Neuronal stem cell (in vitro differentiated cells): ENCODE measurements around the gene MUL1.
A peak's percentile ranks its signal among the peaks of the same experiment; 100 is the strongest.

Experiments used
- DNase-seq: peaks from one replicate; pipeline ENCODE4 v3.0.0-alpha.2; 2013; ENCODE audit warnings: low spot score
- H2AFZ ChIP-seq: one replicate; pipeline ENCODE4 v1.6.1; 2013; ENCODE audit warnings: mild to moderate bottlenecking, low read length, inconsistent platforms
- H2AK5ac ChIP-seq: 2 replicates; pipeline ENCODE4 v1.6.1; 2013; ENCODE audit warnings: low read depth, mild to moderate bottlenecking, inconsistent platforms, low read length, moderate library complexity, mixed read lengths
- H2BK120ac ChIP-seq: 2 replicates; pipeline ENCODE4 v1.6.1; 2013; ENCODE audit warnings: low read depth, mild to moderate bottlenecking, inconsistent platforms, low read length, moderate library complexity, mixed read lengths
- H2BK12ac ChIP-seq: one replicate; pipeline ENCODE4 v1.6.1; 2013; ENCODE audit warnings: low read length, inconsistent platforms
- H2BK15ac ChIP-seq: 2 replicates; pipeline ENCODE4 v1.6.1; 2013; ENCODE audit warnings: mild to moderate bottlenecking, low read length, inconsistent platforms, mixed read lengths
- H2BK5ac ChIP-seq: one replicate; pipeline ENCODE4 v1.6.1; 2013; ENCODE audit warnings: inconsistent platforms, mild to moderate bottlenecking, low read length, moderate library complexity
- H3K14ac ChIP-seq: one replicate; pipeline ENCODE4 v1.6.1; 2013; ENCODE audit warnings: low read length, inconsistent platforms
- H3K18ac ChIP-seq: 2 replicates; pipeline ENCODE4 v1.6.1; 2013; ENCODE audit warnings: low read length, inconsistent platforms
- H3K23ac ChIP-seq: 2 replicates; pipeline ENCODE4 v1.6.1; 2013; ENCODE audit warnings: low read depth, mild to moderate bottlenecking, mixed read lengths, low read length, inconsistent platforms; ENCODE audit not compliant: poor library complexity
- H3K27ac ChIP-seq: replicated peaks from 3 replicates; pipeline ENCODE4 v1.5.1; 2013; ENCODE audit warnings: low read length, inconsistent platforms
- H3K27me3 ChIP-seq, 3 experiments: 2 replicates each; pipeline ENCODE4 v1.6.1; 2013; ENCODE audit warnings: low read length in 3 of 3, mild to moderate bottlenecking in 2 of 3, inconsistent platforms in 1 of 3, low read depth in 1 of 3, mixed read lengths in 1 of 3, moderate library complexity in 1 of 3; ENCODE audit not compliant: control insufficient read depth in 3 of 3, insufficient read depth in 3 of 3
- H3K36me3 ChIP-seq, 2 donors: replicated peaks in 1 of 2; 2 replicates each; pipeline ENCODE4 v1.6.1; 2013; ENCODE audit warnings: low read length in 2 of 2; ENCODE audit not compliant: control insufficient read depth in 2 of 2, insufficient read depth in 2 of 2
- H3K4ac ChIP-seq: 2 replicates; pipeline ENCODE4 v1.6.1; 2013; ENCODE audit warnings: inconsistent platforms, mild to moderate bottlenecking, low read length, moderate library complexity
- H3K4me1 ChIP-seq, 2 donors: 1 replicate in 1 of 2; 2 replicates in 1 of 2; pipeline ENCODE4 v1.6.1; 2013; ENCODE audit warnings: low read length in 2 of 2, low read depth in 1 of 2; ENCODE audit not compliant: control insufficient read depth in 2 of 2, insufficient read depth in 1 of 2
- H3K4me2 ChIP-seq: one replicate; pipeline ENCODE4 v1.6.1; 2013; ENCODE audit warnings: mild to moderate bottlenecking, low read length, inconsistent platforms; ENCODE audit not compliant: insufficient read depth, poor library complexity, severe bottlenecking
- H3K4me3 ChIP-seq, 2 donors: 2 replicates each; pipeline ENCODE4 v1.5.1; 2013; ENCODE audit warnings: low read length in 2 of 2, mild to moderate bottlenecking in 2 of 2, inconsistent platforms in 1 of 2, moderate library complexity in 1 of 2
- H3K79me1 ChIP-seq: one replicate; pipeline ENCODE4 v1.6.1; 2013; ENCODE audit warnings: low read depth, mild to moderate bottlenecking, inconsistent platforms, low read length, moderate library complexity
- H3K9ac ChIP-seq: one replicate; pipeline ENCODE4 v1.6.1; 2013; ENCODE audit warnings: mild to moderate bottlenecking, low read depth, low read length, inconsistent platforms; ENCODE audit not compliant: poor library complexity
- H3K9me3 ChIP-seq, 2 donors: replicated peaks in 1 of 2; 2 replicates each; pipeline versions ENCODE3 to v1.6.1; 2013; ENCODE audit warnings: low read length in 2 of 2, mild to moderate bottlenecking in 2 of 2, inconsistent platforms in 1 of 2, low read depth in 1 of 2, mixed read lengths in 1 of 2, moderate library complexity in 1 of 2; ENCODE audit not compliant: control insufficient read depth in 2 of 2, insufficient read depth in 1 of 2
- H4K8ac ChIP-seq: one replicate; pipeline ENCODE4 v1.6.1; 2013; ENCODE audit warnings: low read depth, mild to moderate bottlenecking, inconsistent platforms, low read length, moderate library complexity
- H4K91ac ChIP-seq: one replicate; pipeline ENCODE4 v1.6.1; 2013; ENCODE audit warnings: low read length, low read depth, mild to moderate bottlenecking, inconsistent platforms; ENCODE audit not compliant: poor library complexity
- WGBS, 2 donors: extraction: QIAGEN DNeasy Blood & Tissue Kit; methylation state at CpG; one replicate each; pipeline ENCODE4 v1.1.7; 2013; ENCODE audit warnings: missing lambda C conversion rate in 2 of 2, mixed read lengths in 1 of 2; ENCODE audit not compliant: insufficient read length in 2 of 2, insufficient replicate concordance in 1 of 2; ENCODE audit errors: extremely low coverage in 2 of 2; 5-methylcytosine and 5-hydroxymethylcytosine counted together

Gene MUL1

DNA sequence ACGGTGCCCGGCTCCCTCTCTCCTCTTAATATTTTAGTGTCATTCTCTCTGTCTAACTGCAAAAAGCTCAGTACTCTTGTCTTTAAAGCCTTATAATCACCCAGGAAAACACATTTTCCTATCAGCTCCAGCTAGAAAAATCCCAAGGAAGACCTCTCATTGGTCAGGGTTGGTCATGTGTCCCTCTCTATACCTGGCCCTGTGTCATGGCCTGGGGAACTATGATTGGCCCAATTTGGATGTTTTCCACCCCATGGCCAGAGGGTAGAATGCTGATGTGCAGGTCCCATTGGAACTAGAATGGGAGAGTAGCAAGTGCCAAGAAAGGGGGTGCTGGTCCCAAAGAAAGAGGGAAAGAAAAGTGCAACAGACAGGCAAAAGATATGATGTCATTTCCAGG lies 49.2 kb downstream of the MUL1 start:
- Histone ChIP-seq H3K14ac (no peak overlapping the region), H2AK5ac (no peak overlapping the region), H3K4me3 (no peak overlapping the region), H2BK120ac (no peak overlapping the region), H2BK12ac (no peak overlapping the region), H3K4me1 (no peaks in the 10 kb centered on the region), H2BK15ac (no peak overlapping the region), H3K9me3 (peaks cover 0 to 6% of the 10 kb centered on the region in 2 donors), H2AFZ (no peak overlapping the region), H3K36me3 (no peaks in the 10 kb centered on the region), H3K4ac (no peak overlapping the region), H3K4me2 (no peak overlapping the region), H3K27me3 (peaks cover 0 to 22% (median 0%) of the 10 kb centered on the region in 3 experiments), H4K91ac (no peak overlapping the region), H3K9ac (no peak overlapping the region), H3K27ac (no peak overlapping the region), H3K23ac (no peak overlapping the region), H2BK5ac (no peak overlapping the region), H3K18ac (no peak overlapping the region), H3K79me1 (no peaks in the 10 kb centered on the region), H4K8ac (no peak overlapping the region)
- DNase-seq = no peak
- WGBS, 2 donors = no CpG with 5 or more reads among the region's 2 CpGs

DNA sequence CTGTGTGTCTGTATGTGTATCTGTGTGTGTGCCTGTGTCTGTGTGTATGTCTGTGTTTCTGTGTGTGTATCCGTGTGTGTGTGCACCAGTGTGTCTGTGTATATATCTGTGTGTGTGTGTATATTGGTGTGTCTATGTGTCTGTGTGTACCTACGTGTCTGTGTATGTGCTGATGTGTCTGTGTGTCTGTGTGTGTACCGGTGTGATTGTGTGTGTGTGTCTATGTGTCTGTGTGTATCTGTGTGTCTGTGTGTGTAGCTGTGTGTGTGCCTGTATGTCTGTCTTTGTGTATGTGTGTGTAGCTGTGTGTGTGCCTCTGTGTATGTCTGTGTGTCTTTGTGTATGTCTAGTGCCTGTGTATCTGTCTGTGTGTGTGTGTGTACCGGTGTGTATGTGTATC lies 53.9 kb downstream of the MUL1 start:
- Histone ChIP-seq H3K9ac (no peak overlapping the region), H3K36me3 (no peaks in the 10 kb centered on the region), H3K27me3 (peaks cover 0 to 17% (median 0%) of the 10 kb centered on the region in 3 experiments), H3K79me1 (no peaks in the 10 kb centered on the region), H3K4ac (no peak overlapping the region), H3K18ac (no peak overlapping the region), H2AFZ (no peak overlapping the region), H3K4me3 (peak overlapping the region in 1 of 2 donors; percentile 64), H3K27ac (no peak overlapping the region), H2BK120ac (no peak overlapping the region), H3K23ac (no peak overlapping the region), H4K91ac (peak overlapping the region; percentile 6), H2BK15ac (no peak overlapping the region), H2BK12ac (no peak overlapping the region), H2BK5ac (no peak overlapping the region), H3K14ac (no peak overlapping the region), H3K9me3 (peaks cover 0 to 3% of the 10 kb centered on the region in 2 donors), H2AK5ac (no peak overlapping the region), H4K8ac (no peak overlapping the region), H3K4me1 (peaks cover 4 to 5% of the 10 kb centered on the region in 2 donors), H3K4me2 (no peak overlapping the region)
- DNase-seq = no peak
- no CpG with 5 or more reads among the region's 4 CpGs for WGBS, 2 donors

DNA sequence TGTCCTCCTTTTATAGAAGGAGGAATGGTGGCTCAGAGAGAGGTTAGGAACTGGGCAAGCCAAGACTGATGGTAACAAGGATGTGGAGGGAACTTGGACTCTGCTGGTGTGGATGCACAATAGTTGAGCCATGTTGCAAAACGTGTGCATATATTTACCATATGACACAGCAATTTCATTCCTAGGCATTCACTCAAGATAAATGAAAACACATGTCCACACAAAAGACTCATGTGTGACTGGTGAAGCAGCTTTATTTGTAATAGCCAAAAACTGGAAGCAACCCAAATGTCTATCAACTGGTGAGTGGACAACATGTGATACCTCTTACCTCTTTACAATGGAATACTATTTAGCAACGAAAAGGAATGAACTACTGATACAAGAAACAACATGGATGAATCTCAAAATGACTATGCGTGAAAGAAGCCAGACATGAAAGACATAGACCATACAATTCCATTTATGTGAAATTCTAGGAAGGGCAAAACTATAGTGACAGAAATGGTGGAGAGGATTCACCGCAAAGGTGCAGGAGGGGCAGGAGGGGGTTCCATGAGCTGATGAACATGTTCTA lies 58.1 kb downstream of the MUL1 start:
- H2BK15ac ChIP-seq = no peak overlapping the region
- H2AFZ ChIP-seq = no peak overlapping the region
- H2BK12ac ChIP-seq = no peak overlapping the region
- H3K27me3 ChIP-seq = peaks cover 0 to 5% (median 0%) of the 10 kb centered on the region in 3 experiments
- no peak overlapping the region for H4K8ac ChIP-seq
- no peak overlapping the region for H3K4ac ChIP-seq
- H3K14ac ChIP-seq = no peak overlapping the region
- no peak for DNase-seq
- H3K18ac ChIP-seq = no peak overlapping the region
- H3K23ac ChIP-seq = no peak overlapping the region
- no peak overlapping the region for H2BK120ac ChIP-seq
- no peak overlapping the region for H4K91ac ChIP-seq
- H3K27ac ChIP-seq = no peak overlapping the region
- H3K79me1 ChIP-seq = no peaks in the 10 kb centered on the region
- H3K9me3 ChIP-seq = peaks cover 0 to 3% of the 10 kb centered on the region in 2 donors
- H2BK5ac ChIP-seq = no peak overlapping the region
- no peak overlapping the region for H3K9ac ChIP-seq
- H3K36me3 ChIP-seq = no peaks in the 10 kb centered on the region
- WGBS, 2 donors = no CpG with 5 or more reads among the region's 4 CpGs
- no peak overlapping the region for H3K4me2 ChIP-seq
- H2AK5ac ChIP-seq = no peak overlapping the region
- H3K4me1 ChIP-seq = peaks cover 13 to 15% of the 10 kb centered on the region in 2 donors
- no peak overlapping the region for H3K4me3 ChIP-seq
